GM06990 (cell line): Measurements from ENCODE around the gene KIFC3.

ENCODE experiments used
- DNase-seq: peaks from one replicate; pipeline ENCODE4 v3.0.0-alpha.2; 2011; ENCODE audit not compliant: insufficient read length; ENCODE audit errors: extremely low read depth
- H3K27me3 ChIP-seq: replicated peaks from 2 replicates; pipeline ENCODE4 v1.6.0; 2011; ENCODE audit warnings: low read length; ENCODE audit not compliant: control insufficient read depth, insufficient read depth
- H3K36me3 ChIP-seq: 2 replicates; pipeline ENCODE4 v1.5.1; 2011; ENCODE audit warnings: low read length; ENCODE audit not compliant: control insufficient read depth, insufficient read depth
- H3K4me3 ChIP-seq: replicated peaks from 2 replicates; pipeline ENCODE4 v1.5.1; 2011; ENCODE audit warnings: low read depth, mild to moderate bottlenecking, control low read depth, low read length
- CTCF ChIP-seq: IDR thresholded peaks from 2 replicates; pipeline ENCODE4 v1.5.1; 2011; ENCODE audit warnings: low read length, control low read depth, mild to moderate bottlenecking, inconsistent platforms; ENCODE audit not compliant: insufficient read depth, poor library complexity, severe bottlenecking

The KIFC3 gene

GRCh38 chr16:57750796-57751538, 51.3 kb downstream of the KIFC3 start:
- H3K36me3 ChIP-seq, result peaks cover 8% of the 10 kb centered on the region
- DNase-seq, result no peak
- no peak for TF ChIP-seq CTCF
- no peaks in the 10 kb centered on the region for H3K27me3 ChIP-seq
- no peak overlapping the region for H3K4me3 ChIP-seq

GRCh38 chr16:57749856-57750452, 52.3 kb downstream of the KIFC3 start:
- H3K27me3 ChIP-seq, result no peaks in the 10 kb centered on the region
- H3K36me3 ChIP-seq, result peaks cover 5% of the 10 kb centered on the region
- no peak for TF ChIP-seq CTCF
- no peak overlapping the region for H3K4me3 ChIP-seq
- no peak for DNase-seq

- no peak overlapping the region for H3K4me3 ChIP-seq
- DNase-seq, result no peak
- no peaks in the 10 kb centered on the region for H3K27me3 ChIP-seq
- no peak for TF ChIP-seq CTCF
- peaks cover 5% of the 10 kb centered on the region for H3K36me3 ChIP-seq
Measured at GRCh38 chr16:57749101-57749692, 53.1 kb downstream of the KIFC3 start.

GRCh38 chr16:57748596-57748995, 53.7 kb downstream of the KIFC3 start:
- no peak overlapping the region for H3K4me3 ChIP-seq
- no peak for DNase-seq
- no peak for TF ChIP-seq CTCF
- H3K36me3 ChIP-seq, result peaks cover 5% of the 10 kb centered on the region
- no peaks in the 10 kb centered on the region for H3K27me3 ChIP-seq

- no peak for DNase-seq
- Histone ChIP-seq H3K36me3 (peaks cover 2% of the 10 kb centered on the region), H3K27me3 (no peaks in the 10 kb centered on the region), H3K4me3 (no peak overlapping the region)
- TF ChIP-seq CTCF, result no peak
Measured at GRCh38 chr16:57747996-57748395, 54.3 kb downstream of the KIFC3 start.
